Naive B cell (primary cell): ENCODE measurements around the gene SLCO4C1. TPM values are rescaled to one million over a fixed set of nuclear protein-coding genes. Genes with fewer than 3 reads are reported as not detected.

Experiments used
- polyA plus RNA-seq, 6 donors: library from polyadenylated mRNA; unstranded; fragments of 300-500 nt; fragmentation: Illumina TruSeq; gene quantifications; one replicate each; pipeline ENCODE4 v1.2.3, GENCODE V29; 2021; ENCODE audit warnings: low read depth in 6 of 6

The SLCO4C1 gene
- polyA plus RNA-seq, 6 donors from 2014 or later = 0.05 to 0.42 (median 0.35) TPM; not detected in 1

Other genes with a start within 250 kb of the SLCO4C1 start
- under 1 TPM in 1 of 6 donors, not detected in 5; 0.17 TPM for gene SLCO6A1, start 202.7 kb upstream of the SLCO4C1 start, polyA plus RNA-seq